K562 (cell line): ENCODE data around the gene DNAAF2. TPM values are rescaled to one million over a fixed set of nuclear protein-coding genes. Genes with fewer than 3 reads are reported as not detected.

Experiments
- CBFA2T2 ChIP-seq: fragments of 450-650 bp; conservative IDR thresholded peaks from 2 replicates; pipeline ENCODE4 v1.6.1; 2017; ENCODE audit warnings: mild to moderate bottlenecking
- LCOR ChIP-seq: sonication (generic); formaldehyde crosslinking; IDR thresholded peaks from 2 replicates; pipeline ENCODE4 v1.8.0; 2022; ENCODE audit warnings: mild to moderate bottlenecking, missing genetic modification reagents
- MYNN ChIP-seq, 2 experiments: sonication (generic); formaldehyde crosslinking in 1 of 2; IDR thresholded peaks; 2 replicates each; pipeline versions ENCODE4 v1.5.0 to v1.6.1; 2016 to 2020; ENCODE audit warnings: antibody characterized with exemption in 1 of 2, missing genetic modification reagents in 1 of 2
- PHTF2 ChIP-seq: fragments of 250-450 bp; sonication (Bioruptor Pico); IDR thresholded peaks from 2 replicates; pipeline ENCODE4 v1.5.0; 2021; ENCODE audit warnings: mild to moderate bottlenecking
- PTBP1 ChIP-seq: fragments of 200-400 bp; formaldehyde crosslinking; IDR thresholded peaks from 2 replicates; pipeline ENCODE4 v1.6.1; 2017; ENCODE audit warnings: low read depth, low read length
- PURB ChIP-seq: sonication (generic); formaldehyde crosslinking; IDR thresholded peaks from 2 replicates; pipeline ENCODE4 v1.9.0; 2021; ENCODE audit warnings: low read depth, mild to moderate bottlenecking, missing genetic modification reagents
- SREBF1 ChIP-seq: fragments of 150-350 bp; IDR thresholded peaks from 2 replicates; pipeline ENCODE4 v1.6.1; 2014; ENCODE audit warnings: antibody characterized with exemption, low read depth, low read length, borderline replicate concordance
- SRSF7 ChIP-seq: fragments of 200-400 bp; formaldehyde crosslinking; optimal IDR thresholded peaks from 2 replicates; pipeline ENCODE3; 2017; ENCODE audit warnings: mild to moderate bottlenecking, low read depth, low read length
- SRSF9 ChIP-seq: fragments of 200-400 bp; formaldehyde crosslinking; IDR thresholded peaks from 2 replicates; pipeline ENCODE4 v1.6.1; 2017; ENCODE audit warnings: low read depth, low read length, borderline replicate concordance
- TAF9B ChIP-seq: fragments of 450-650 bp; IDR thresholded peaks from 2 replicates; pipeline ENCODE4 v1.6.1; 2018; ENCODE audit warnings: mild to moderate bottlenecking; ENCODE audit not compliant: partially characterized antibody
- TBP ChIP-seq: optimal IDR thresholded peaks from 2 replicates; pipeline ENCODE3; 2011; ENCODE audit warnings: low read depth, low read length, improper control_type of control experiment
- U2AF1 ChIP-seq: fragments of 200-400 bp; formaldehyde crosslinking; optimal IDR thresholded peaks from 2 replicates; pipeline ENCODE3; 2017; ENCODE audit warnings: mild to moderate bottlenecking, low read depth, low read length, moderate library complexity
- polyA plus RNA-seq, 8 experiments: library from polyadenylated mRNA; depleted of rRNA in 4 of 8; stranded (reverse) in 5 of 8; unstranded in 3 of 8; fragments of >200 nt; fragmentation: Nextera tagmentation in 2 of 8; fragmentation: Illumina TruSeq in 1 of 8; extraction: Ambion mirVana in 2 of 8; extraction: Trizol in 1 of 8; gene quantifications; 2 replicates each; pipeline versions ENCODE4 v1.2.1 to v1.2.3, GENCODE V29; 2011 to 2014; ENCODE audit warnings: inconsistent platforms in 1 of 8, missing spikeins in 1 of 8
- total RNA-seq, 7 experiments: library from RNA; depleted of rRNA in 6 of 7; stranded (reverse); fragments of >200 nt in 6 of 7; fragmentation: Illumina TruSeq in 2 of 7; extraction: Trizol in 2 of 7; gene quantifications; 2 replicates each; pipeline versions ENCODE4 v1.2.1 to v1.2.3, GENCODE V29; 2011 to 2021; ENCODE audit warnings: low replicate concordance in 1 of 7
- TF ChIP-seq, protein P1 (sequence below): fragments of 450-650 bp; IDR thresholded peaks from 2 replicates; pipeline ENCODE4 v1.6.1; 2016; ENCODE audit warnings: low read depth
- TF ChIP-seq, protein P2 (sequence below): sonication (generic); formaldehyde crosslinking; IDR thresholded peaks from 2 replicates; pipeline ENCODE4 v1.8.0; 2022; ENCODE audit warnings: missing genetic modification reagents, mild to moderate bottlenecking, borderline replicate concordance
- TF ChIP-seq, protein P3 (sequence below): fragments of 450-650 bp; formaldehyde crosslinking; IDR thresholded peaks from 2 replicates; pipeline ENCODE4 v1.4.0; 2020; ENCODE audit warnings: mild to moderate bottlenecking, moderate library complexity

Gene DNAAF2
- total and polyA plus RNA-seq, 9 of the 15 experiments (the other 6 are each of a cell fraction or from before 2014, with no cell fraction given), result 2.4 to 14.6 (median 11.1) TPM

DNA sequence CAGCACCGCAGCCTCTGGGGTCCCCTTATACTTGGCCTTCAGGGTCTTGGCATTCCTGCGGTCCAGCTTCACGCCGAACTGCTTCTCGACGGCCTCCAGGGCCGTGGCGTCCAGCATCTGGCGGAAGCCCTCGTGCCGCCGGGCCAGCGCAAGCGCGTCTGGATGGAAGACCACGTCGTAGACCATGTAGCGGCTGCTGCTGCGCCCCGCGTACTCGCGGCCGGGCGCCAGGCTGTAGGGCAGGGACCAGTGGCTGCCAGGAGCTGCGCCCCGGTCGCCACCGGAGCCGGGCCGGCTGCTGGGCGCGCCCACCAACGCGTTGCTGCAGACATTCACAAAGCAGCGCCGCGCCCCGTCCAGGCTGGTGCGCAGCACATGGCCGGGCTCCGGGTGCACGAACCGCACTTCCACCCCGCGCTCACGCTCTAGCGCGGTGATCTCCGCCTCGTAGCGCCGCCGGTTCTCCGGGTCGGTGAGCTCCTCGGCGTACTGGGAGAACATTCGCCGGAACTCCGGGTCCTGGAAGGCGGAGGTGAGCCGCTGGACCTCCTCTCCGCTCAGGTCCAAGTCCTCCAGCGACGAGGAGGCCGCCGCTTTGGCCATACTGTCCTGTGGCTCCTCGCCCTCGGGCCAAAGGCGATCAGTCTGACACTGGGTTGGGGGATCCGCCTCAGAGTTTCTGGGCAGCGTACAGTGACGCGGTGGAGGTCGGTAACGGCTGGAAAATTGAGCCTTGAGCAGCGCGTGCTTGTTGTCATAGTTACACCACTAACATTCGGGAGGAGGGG is at the start of gene DNAAF2 (continued):
- TF ChIP-seq, protein P1, sequence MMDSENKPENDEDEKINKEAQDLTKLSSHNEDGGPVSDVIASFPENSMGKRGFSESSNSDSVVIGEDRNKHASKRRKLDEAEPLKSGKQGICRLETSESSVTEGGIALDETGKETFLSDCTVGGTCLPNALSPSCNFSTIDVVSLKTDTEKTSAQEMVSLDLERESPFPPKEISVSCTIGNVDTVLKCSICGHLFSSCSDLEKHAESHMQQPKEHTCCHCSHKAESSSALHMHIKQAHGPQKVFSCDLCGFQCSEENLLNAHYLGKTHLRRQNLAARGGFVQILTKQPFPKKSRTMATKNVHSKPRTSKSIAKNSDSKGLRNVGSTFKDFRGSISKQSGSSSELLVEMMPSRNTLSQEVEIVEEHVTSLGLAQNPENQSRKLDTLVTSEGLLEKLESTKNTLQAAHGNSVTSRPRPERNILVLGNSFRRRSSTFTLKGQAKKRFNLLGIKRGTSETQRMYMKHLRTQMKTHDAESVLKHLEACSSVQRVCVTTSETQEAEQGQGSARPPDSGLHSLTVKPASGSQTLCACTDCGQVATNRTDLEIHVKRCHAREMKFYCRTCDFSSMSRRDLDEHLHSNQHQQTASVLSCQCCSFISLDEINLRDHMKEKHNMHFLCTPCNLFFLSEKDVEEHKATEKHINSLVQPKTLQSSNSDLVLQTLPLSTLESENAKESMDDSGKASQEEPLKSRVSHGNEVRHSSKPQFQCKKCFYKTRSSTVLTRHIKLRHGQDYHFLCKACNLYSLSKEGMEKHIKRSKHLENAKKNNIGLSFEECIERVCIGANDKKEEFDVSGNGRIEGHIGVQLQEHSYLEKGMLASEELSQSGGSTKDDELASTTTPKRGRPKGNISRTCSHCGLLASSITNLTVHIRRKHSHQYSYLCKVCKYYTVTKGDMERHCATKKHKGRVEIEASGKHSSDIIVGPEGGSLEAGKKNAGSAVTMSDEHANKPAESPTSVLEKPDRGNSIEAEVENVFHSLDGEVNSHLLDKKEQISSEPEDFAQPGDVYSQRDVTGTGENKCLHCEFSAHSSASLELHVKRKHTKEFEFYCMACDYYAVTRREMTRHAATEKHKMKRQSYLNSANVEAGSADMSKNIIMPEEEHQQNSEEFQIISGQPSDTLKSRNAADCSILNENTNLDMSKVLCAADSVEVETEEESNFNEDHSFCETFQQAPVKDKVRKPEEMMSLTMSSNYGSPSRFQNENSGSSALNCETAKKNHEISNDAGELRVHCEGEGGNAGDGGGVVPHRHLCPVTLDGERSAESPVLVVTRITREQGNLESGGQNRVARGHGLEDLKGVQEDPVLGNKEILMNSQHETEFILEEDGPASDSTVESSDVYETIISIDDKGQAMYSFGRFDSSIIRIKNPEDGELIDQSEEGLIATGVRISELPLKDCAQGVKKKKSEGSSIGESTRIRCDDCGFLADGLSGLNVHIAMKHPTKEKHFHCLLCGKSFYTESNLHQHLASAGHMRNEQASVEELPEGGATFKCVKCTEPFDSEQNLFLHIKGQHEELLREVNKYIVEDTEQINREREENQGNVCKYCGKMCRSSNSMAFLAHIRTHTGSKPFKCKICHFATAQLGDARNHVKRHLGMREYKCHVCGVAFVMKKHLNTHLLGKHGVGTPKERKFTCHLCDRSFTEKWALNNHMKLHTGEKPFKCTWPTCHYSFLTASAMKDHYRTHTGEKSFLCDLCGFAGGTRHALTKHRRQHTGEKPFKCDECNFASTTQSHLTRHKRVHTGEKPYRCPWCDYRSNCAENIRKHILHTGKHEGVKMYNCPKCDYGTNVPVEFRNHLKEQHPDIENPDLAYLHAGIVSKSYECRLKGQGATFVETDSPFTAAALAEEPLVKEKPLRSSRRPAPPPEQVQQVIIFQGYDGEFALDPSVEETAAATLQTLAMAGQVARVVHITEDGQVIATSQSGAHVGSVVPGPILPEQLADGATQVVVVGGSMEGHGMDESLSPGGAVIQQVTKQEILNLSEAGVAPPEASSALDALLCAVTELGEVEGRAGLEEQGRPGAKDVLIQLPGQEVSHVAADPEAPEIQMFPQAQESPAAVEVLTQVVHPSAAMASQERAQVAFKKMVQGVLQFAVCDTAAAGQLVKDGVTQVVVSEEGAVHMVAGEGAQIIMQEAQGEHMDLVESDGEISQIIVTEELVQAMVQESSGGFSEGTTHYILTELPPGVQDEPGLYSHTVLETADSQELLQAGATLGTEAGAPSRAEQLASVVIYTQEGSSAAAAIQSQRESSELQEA, result no peak
- TF ChIP-seq SRSF7 (no peak), CBFA2T2 (no peak), TBP (peak; percentile 19), MYNN (IDR thresholded peaks at IDR 0.05) (no peak), MYNN (CRISPR knock-in tag; IDR thresholded peaks at IDR 0.05) (no peak), SREBF1 (peak; percentile 27; the same call in 1 of the 2 replicates), LCOR (CRISPR knock-in tag) (peak; percentile 46; the same call in 1 of the 2 replicates), PURB (CRISPR knock-in tag) (no peak), TAF9B (no peak), PTBP1 (no peak), U2AF1 (peak; percentile 16), SRSF9 (no peak), PHTF2 (CRISPR knock-in tag) (no peak)
- TF ChIP-seq, protein P2, sequence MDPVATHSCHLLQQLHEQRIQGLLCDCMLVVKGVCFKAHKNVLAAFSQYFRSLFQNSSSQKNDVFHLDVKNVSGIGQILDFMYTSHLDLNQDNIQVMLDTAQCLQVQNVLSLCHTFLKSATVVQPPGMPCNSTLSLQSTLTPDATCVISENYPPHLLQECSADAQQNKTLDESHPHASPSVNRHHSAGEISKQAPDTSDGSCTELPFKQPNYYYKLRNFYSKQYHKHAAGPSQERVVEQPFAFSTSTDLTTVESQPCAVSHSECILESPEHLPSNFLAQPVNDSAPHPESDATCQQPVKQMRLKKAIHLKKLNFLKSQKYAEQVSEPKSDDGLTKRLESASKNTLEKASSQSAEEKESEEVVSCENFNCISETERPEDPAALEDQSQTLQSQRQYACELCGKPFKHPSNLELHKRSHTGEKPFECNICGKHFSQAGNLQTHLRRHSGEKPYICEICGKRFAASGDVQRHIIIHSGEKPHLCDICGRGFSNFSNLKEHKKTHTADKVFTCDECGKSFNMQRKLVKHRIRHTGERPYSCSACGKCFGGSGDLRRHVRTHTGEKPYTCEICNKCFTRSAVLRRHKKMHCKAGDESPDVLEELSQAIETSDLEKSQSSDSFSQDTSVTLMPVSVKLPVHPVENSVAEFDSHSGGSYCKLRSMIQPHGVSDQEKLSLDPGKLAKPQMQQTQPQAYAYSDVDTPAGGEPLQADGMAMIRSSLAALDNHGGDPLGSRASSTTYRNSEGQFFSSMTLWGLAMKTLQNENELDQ (CRISPR knock-in tag), result no peak
- TF ChIP-seq, protein P3, sequence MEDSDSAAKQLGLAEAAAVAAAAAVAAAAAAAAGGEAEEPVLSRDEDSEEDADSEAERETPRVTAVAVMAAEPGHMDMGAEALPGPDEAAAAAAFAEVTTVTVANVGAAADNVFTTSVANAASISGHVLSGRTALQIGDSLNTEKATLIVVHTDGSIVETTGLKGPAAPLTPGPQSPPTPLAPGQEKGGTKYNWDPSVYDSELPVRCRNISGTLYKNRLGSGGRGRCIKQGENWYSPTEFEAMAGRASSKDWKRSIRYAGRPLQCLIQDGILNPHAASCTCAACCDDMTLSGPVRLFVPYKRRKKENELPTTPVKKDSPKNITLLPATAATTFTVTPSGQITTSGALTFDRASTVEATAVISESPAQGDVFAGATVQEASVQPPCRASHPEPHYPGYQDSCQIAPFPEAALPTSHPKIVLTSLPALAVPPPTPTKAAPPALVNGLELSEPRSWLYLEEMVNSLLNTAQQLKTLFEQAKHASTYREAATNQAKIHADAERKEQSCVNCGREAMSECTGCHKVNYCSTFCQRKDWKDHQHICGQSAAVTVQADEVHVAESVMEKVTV (CRISPR knock-in tag), result no peak
